WTC11 (cell line): ENCODE data around the gene AKAP13. TPM values are rescaled to one million over a fixed set of nuclear protein-coding genes. Genes with fewer than 3 reads are reported as not detected.

Source experiments
- ATAC-seq: fragments of 200-7000 bp; cut with Tn5 transposase; 2 replicates; pipeline ENCODE4 v1.10.0; 2021; ENCODE audit warnings: mild to moderate bottlenecking, moderate library complexity
- CTCF ChIA-PET: fragments of 300-600 bp; sonication (Branson Sonifier 250); formaldehyde crosslinking; loops from one replicate; lab custom pipeline; 2021; ENCODE audit warnings: antibody characterized with exemption; lab: Charles Lee
- POLR2A ChIA-PET: fragments of 350-600 bp; sonication (Branson Sonifier 250); formaldehyde crosslinking; loops from one replicate; lab custom pipeline; 2021; ENCODE audit warnings: antibody characterized with exemption; lab: Charles Lee
- DNase-seq: peaks from one replicate; pipeline ENCODE4 v3.0.0; 2021; ENCODE audit warnings: low spot score
- H3K27ac Mint-ChIP-seq: 2 replicates; pipeline ENCODE4 v1.8.0; 2021; ENCODE audit warnings: mixed read lengths
- H3K27me3 Mint-ChIP-seq: 2 replicates; pipeline ENCODE4 v1.8.0; 2021; ENCODE audit warnings: low read depth, mild to moderate bottlenecking, moderate library complexity, mixed read lengths
- H3K36me3 Mint-ChIP-seq: 2 replicates; pipeline ENCODE4 v1.8.0; 2021; ENCODE audit warnings: mixed read lengths
- H3K4me1 Mint-ChIP-seq: 2 replicates; pipeline ENCODE4 v1.8.0; 2022; ENCODE audit warnings: mixed read lengths
- H3K4me3 Mint-ChIP-seq: 2 replicates; pipeline ENCODE4 v1.8.0; 2021; ENCODE audit warnings: mild to moderate bottlenecking, moderate library complexity, mixed read lengths
- H3K9me3 Mint-ChIP-seq: 2 replicates; pipeline ENCODE4 v1.8.0; 2021; ENCODE audit warnings: mixed read lengths
- CREB1 ChIP-seq: sonication (generic); formaldehyde crosslinking; IDR thresholded peaks from 2 replicates; pipeline ENCODE4 v1.8.0; 2023; ENCODE audit warnings: mild to moderate bottlenecking, missing genetic modification reagents
- CREM ChIP-seq: sonication (generic); formaldehyde crosslinking; IDR thresholded peaks from 2 replicates; pipeline ENCODE4 v1.8.1; 2022; ENCODE audit warnings: mild to moderate bottlenecking, missing genetic modification reagents, moderate library complexity
- ELF4 ChIP-seq: sonication (generic); formaldehyde crosslinking; IDR thresholded peaks from 2 replicates; pipeline ENCODE4 v1.8.1; 2022; ENCODE audit warnings: low read depth, mild to moderate bottlenecking, moderate library complexity, missing genetic modification reagents
- GRHL2 ChIP-seq: fragments of 250-450 bp; sonication (Bioruptor Pico); IDR thresholded peaks from 2 replicates; pipeline ENCODE4 v1.8.0; 2022; ENCODE audit warnings: mild to moderate bottlenecking, moderate library complexity; ENCODE audit not compliant: insufficient replicate concordance, severe bottlenecking
- GTF2I ChIP-seq: fragments of 250-450 bp; sonication (Bioruptor Pico); conservative IDR thresholded peaks from 2 replicates; pipeline ENCODE4 v1.4.0; 2021; ENCODE audit warnings: mild to moderate bottlenecking
- HMGA2 ChIP-seq: fragments of 250-450 bp; sonication (Bioruptor Pico); IDR thresholded peaks from 2 replicates; pipeline ENCODE4 v1.4.0; 2021; ENCODE audit warnings: mild to moderate bottlenecking, moderate library complexity
- IRF2 ChIP-seq: sonication (generic); formaldehyde crosslinking; IDR thresholded peaks from 2 replicates; pipeline ENCODE4 v1.8.0; 2022; ENCODE audit warnings: low read depth, missing genetic modification reagents, borderline replicate concordance
- JUN ChIP-seq: sonication (generic); formaldehyde crosslinking; IDR thresholded peaks from 2 replicates; pipeline ENCODE4 v1.8.0; 2023; ENCODE audit warnings: mild to moderate bottlenecking, missing genetic modification reagents
- NFYB ChIP-seq: sonication (generic); formaldehyde crosslinking; conservative IDR thresholded peaks from 2 replicates; pipeline ENCODE4 v1.8.0; 2022; ENCODE audit warnings: low read depth, missing genetic modification reagents
- NR1H2 ChIP-seq: sonication (generic); formaldehyde crosslinking; IDR thresholded peaks from 2 replicates; pipeline ENCODE4 v1.9.0; 2021; ENCODE audit warnings: mild to moderate bottlenecking, moderate library complexity, missing genetic modification reagents
- NR2C2 ChIP-seq: sonication (generic); formaldehyde crosslinking; IDR thresholded peaks from 2 replicates; pipeline ENCODE4 v1.8.0; 2022; ENCODE audit warnings: mild to moderate bottlenecking, missing genetic modification reagents
- RELA ChIP-seq: sonication (generic); formaldehyde crosslinking; IDR thresholded peaks from 2 replicates; pipeline ENCODE4 v1.8.1; 2022; ENCODE audit warnings: missing genetic modification reagents, mild to moderate bottlenecking, borderline replicate concordance
- RORB ChIP-seq: fragments of 250-450 bp; sonication (Bioruptor Pico); IDR thresholded peaks from 2 replicates; pipeline ENCODE4 v1.9.0; 2021; ENCODE audit warnings: mild to moderate bottlenecking
- TCF7 ChIP-seq: sonication (generic); formaldehyde crosslinking; IDR thresholded peaks from 2 replicates; pipeline ENCODE4 v1.8.0; 2022; ENCODE audit warnings: mild to moderate bottlenecking, low read depth, missing genetic modification reagents, moderate library complexity
- TP53 ChIP-seq: sonication (generic); formaldehyde crosslinking; IDR thresholded peaks from 2 replicates; pipeline ENCODE4 v1.8.1; 2023; ENCODE audit warnings: mild to moderate bottlenecking, missing genetic modification reagents
- ZBTB21 ChIP-seq: sonication (generic); formaldehyde crosslinking; IDR thresholded peaks from 2 replicates; pipeline ENCODE4 v1.8.1; 2023; ENCODE audit warnings: mild to moderate bottlenecking, missing genetic modification reagents, borderline replicate concordance
- ZNF121 ChIP-seq: sonication (generic); formaldehyde crosslinking; IDR thresholded peaks from 2 replicates; pipeline ENCODE4 v1.8.0; 2023; ENCODE audit warnings: missing genetic modification reagents
- ZNF219 ChIP-seq: sonication (generic); formaldehyde crosslinking; IDR thresholded peaks from 2 replicates; pipeline ENCODE4 v1.8.0; 2023; ENCODE audit warnings: missing genetic modification reagents, mild to moderate bottlenecking, borderline replicate concordance
- ZNF317 ChIP-seq: sonication (generic); formaldehyde crosslinking; IDR thresholded peaks from 2 replicates; pipeline ENCODE4 v1.8.1; 2023; ENCODE audit warnings: low read depth, mild to moderate bottlenecking, moderate library complexity, missing genetic modification reagents, borderline replicate concordance
- total RNA-seq: library from RNA; stranded (reverse); gene quantifications from 3 replicates; pipeline ENCODE4 v1.2.3, GENCODE V29; 2021
- TF ChIP-seq, protein P1 (sequence below): fragments of 250-450 bp; sonication (Bioruptor Pico); IDR thresholded peaks from 2 replicates; pipeline ENCODE4 v1.9.0; 2021; ENCODE audit warnings: mild to moderate bottlenecking
- TF ChIP-seq, protein P2 (sequence below): fragments of 250-450 bp; sonication (Bioruptor Pico); conservative IDR thresholded peaks from 2 replicates; pipeline ENCODE4 v1.9.0; 2021; ENCODE audit warnings: mild to moderate bottlenecking
- TF ChIP-seq, protein P3 (sequence below): fragments of 250-450 bp; sonication (Bioruptor Pico); IDR thresholded peaks from 2 replicates; pipeline ENCODE4 v1.8.0; 2021; ENCODE audit warnings: mild to moderate bottlenecking
- TF ChIP-seq, protein P4 (sequence below): sonication (generic); formaldehyde crosslinking; IDR thresholded peaks from 2 replicates; pipeline ENCODE4 v1.8.0; 2022; ENCODE audit warnings: mild to moderate bottlenecking, missing genetic modification reagents
- TF ChIP-seq, protein P5 (sequence below): fragments of 250-450 bp; sonication (Bioruptor Pico); IDR thresholded peaks from 2 replicates; pipeline ENCODE4 v1.9.0; 2021; ENCODE audit warnings: mild to moderate bottlenecking
- TF ChIP-seq, protein P6 (sequence below): sonication (generic); formaldehyde crosslinking; IDR thresholded peaks from 2 replicates; pipeline ENCODE4 v1.8.0; 2022; ENCODE audit warnings: mild to moderate bottlenecking, missing genetic modification reagents

AKAP13 gene
- total RNA-seq, 1 experiment from 2014 or later = 50.3 TPM

DNA sequence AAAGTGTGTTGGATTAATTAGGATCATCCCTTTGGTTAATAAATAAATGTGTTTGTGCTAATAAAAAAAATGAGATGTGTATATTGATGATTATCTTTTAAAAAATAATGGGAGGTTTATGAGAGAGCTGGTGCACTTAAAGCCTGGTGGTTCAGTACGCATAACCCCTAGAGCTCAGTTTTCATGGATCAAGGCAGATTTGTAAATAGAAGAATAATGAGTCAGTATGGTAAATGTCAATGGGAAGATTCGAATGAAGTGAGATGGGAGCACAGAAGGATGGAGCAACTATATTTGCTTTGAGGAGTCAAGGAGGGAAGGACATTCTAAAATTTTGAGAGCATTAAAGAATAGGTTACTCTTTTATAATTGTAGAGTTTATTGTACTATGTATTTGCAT is 35.4 kb downstream of the AKAP13 start:
- TF ChIP-seq TP53 (CRISPR knock-in tag) = no peak
- TF ChIP-seq CREB1 (CRISPR knock-in tag) = no peak
- TF ChIP-seq, protein P1, sequence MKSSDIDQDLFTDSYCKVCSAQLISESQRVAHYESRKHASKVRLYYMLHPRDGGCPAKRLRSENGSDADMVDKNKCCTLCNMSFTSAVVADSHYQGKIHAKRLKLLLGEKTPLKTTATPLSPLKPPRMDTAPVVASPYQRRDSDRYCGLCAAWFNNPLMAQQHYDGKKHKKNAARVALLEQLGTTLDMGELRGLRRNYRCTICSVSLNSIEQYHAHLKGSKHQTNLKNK = no peak
- TF ChIP-seq, protein P2, sequence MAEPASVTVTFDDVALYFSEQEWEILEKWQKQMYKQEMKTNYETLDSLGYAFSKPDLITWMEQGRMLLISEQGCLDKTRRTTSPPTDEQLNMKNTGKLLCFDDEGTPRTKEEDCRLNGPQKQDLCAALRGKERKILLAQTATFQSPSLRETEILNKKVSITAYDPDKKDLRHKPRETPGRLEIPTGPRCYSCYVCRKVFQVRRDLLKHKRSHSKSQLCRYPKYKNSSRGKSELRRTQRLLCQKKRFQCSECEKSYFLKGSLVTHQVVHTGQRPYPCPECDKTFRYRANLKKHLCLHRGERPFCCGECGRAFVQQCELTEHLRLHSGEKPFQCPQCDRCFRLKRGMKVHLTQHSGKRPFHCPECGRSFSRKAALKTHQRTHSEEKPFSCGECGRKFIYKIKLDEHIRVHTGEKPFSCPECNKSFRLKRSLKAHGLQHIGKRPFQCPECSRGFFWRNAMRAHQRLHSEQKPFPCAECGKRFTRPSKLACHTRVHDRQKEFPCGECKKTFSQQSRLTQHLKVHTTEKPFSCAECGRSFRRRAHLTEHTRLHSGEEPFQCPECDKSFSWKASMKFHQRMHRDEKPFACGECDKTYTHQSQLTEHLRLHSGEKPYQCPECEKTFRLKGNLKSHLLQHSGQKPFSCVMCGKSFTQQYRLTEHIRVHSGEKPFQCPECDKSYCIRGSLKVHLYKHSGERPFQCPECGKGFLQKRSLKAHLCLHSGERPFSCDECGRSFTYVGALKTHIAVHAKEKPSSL (CRISPR knock-in tag) = no peak
- TF ChIP-seq, protein P3, sequence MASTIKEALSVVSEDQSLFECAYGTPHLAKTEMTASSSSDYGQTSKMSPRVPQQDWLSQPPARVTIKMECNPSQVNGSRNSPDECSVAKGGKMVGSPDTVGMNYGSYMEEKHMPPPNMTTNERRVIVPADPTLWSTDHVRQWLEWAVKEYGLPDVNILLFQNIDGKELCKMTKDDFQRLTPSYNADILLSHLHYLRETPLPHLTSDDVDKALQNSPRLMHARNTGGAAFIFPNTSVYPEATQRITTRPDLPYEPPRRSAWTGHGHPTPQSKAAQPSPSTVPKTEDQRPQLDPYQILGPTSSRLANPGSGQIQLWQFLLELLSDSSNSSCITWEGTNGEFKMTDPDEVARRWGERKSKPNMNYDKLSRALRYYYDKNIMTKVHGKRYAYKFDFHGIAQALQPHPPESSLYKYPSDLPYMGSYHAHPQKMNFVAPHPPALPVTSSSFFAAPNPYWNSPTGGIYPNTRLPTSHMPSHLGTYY = no peak
- no peak for TF ChIP-seq ZBTB21 (CRISPR knock-in tag)
- no peak for TF ChIP-seq JUN
- no peak for TF ChIP-seq RELA (CRISPR knock-in tag)
- no peak for TF ChIP-seq CREM
- no peak for TF ChIP-seq ZNF317 (CRISPR knock-in tag)
- TF ChIP-seq, protein P4, sequence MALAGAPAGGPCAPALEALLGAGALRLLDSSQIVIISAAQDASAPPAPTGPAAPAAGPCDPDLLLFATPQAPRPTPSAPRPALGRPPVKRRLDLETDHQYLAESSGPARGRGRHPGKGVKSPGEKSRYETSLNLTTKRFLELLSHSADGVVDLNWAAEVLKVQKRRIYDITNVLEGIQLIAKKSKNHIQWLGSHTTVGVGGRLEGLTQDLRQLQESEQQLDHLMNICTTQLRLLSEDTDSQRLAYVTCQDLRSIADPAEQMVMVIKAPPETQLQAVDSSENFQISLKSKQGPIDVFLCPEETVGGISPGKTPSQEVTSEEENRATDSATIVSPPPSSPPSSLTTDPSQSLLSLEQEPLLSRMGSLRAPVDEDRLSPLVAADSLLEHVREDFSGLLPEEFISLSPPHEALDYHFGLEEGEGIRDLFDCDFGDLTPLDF = no peak
- TF ChIP-seq GRHL2 (CRISPR knock-in tag) = no peak
- TF ChIP-seq NR2C2 (CRISPR knock-in tag) = no peak
- TF ChIP-seq, protein P5, sequence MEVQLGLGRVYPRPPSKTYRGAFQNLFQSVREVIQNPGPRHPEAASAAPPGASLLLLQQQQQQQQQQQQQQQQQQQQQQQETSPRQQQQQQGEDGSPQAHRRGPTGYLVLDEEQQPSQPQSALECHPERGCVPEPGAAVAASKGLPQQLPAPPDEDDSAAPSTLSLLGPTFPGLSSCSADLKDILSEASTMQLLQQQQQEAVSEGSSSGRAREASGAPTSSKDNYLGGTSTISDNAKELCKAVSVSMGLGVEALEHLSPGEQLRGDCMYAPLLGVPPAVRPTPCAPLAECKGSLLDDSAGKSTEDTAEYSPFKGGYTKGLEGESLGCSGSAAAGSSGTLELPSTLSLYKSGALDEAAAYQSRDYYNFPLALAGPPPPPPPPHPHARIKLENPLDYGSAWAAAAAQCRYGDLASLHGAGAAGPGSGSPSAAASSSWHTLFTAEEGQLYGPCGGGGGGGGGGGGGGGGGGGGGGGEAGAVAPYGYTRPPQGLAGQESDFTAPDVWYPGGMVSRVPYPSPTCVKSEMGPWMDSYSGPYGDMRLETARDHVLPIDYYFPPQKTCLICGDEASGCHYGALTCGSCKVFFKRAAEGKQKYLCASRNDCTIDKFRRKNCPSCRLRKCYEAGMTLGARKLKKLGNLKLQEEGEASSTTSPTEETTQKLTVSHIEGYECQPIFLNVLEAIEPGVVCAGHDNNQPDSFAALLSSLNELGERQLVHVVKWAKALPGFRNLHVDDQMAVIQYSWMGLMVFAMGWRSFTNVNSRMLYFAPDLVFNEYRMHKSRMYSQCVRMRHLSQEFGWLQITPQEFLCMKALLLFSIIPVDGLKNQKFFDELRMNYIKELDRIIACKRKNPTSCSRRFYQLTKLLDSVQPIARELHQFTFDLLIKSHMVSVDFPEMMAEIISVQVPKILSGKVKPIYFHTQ (CRISPR knock-in tag) = no peak
- TF ChIP-seq ELF4 = no peak
- TF ChIP-seq ZNF219 (CRISPR knock-in tag) = no peak
- no peak for TF ChIP-seq GTF2I (CRISPR knock-in tag)
- no peak for TF ChIP-seq NFYB (CRISPR knock-in tag)
- H3K9me3 Mint-ChIP-seq = peaks cover 5% of the 10 kb centered on the region; the same call in 1 of the 2 replicates
- CTCF ChIA-PET = interaction anchor here (1.1 kb wide), 1 partner anchor 13 kb away, joined by 3 read pairs; no protein-coding TSS in a partner anchor
- ATAC-seq (no peak), DNase-seq (no peak)
- H3K4me1 Mint-ChIP-seq = peaks cover 36% of the 10 kb centered on the region
- no peak overlapping the region for H3K4me3 Mint-ChIP-seq
- no peak overlapping the region for H3K27ac Mint-ChIP-seq
- H3K27me3 Mint-ChIP-seq = no peaks in the 10 kb centered on the region
- POLR2A ChIA-PET = no interaction called here
- H3K36me3 Mint-ChIP-seq = no peaks in the 10 kb centered on the region

DNA sequence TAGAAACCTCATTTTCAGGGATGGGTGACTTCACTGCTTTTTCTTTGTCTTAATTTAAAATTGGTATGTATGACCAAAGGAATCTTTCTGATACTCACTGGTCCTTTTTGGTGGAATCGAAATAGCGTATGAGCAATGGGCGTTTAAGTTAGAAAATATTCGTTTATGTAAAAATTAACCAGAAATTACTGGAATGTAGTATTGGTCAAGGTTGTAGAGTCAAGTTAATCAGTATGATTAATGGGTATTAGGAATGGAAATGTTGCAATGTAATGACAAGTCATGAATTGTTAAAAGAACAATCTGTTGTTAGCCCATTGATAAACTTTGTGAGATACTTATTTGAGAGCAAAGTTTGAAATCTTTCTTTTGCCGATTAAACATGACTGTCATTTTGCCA is 36.9 kb downstream of the AKAP13 start:
- H3K9me3 Mint-ChIP-seq = peaks cover 5% of the 10 kb centered on the region; the same call in 1 of the 2 replicates
- peaks cover 42% of the 10 kb centered on the region for H3K4me1 Mint-ChIP-seq
- CTCF ChIA-PET = interaction anchor here (1.0 kb wide), 1 partner anchor 13 kb away, joined by 3 read pairs; no protein-coding TSS in a partner anchor
- POLR2A ChIA-PET = no interaction called here
- H3K27ac Mint-ChIP-seq = no peak overlapping the region
- TF ChIP-seq, protein P6, sequence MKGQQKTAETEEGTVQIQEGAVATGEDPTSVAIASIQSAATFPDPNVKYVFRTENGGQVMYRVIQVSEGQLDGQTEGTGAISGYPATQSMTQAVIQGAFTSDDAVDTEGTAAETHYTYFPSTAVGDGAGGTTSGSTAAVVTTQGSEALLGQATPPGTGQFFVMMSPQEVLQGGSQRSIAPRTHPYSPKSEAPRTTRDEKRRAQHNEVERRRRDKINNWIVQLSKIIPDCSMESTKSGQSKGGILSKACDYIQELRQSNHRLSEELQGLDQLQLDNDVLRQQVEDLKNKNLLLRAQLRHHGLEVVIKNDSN = no peak
- no peak for TF ChIP-seq TCF7 (CRISPR knock-in tag)
- TF ChIP-seq HMGA2 = no peak
- TF ChIP-seq NR1H2 = no peak
- TF ChIP-seq NFYB (CRISPR knock-in tag) = no peak
- TF ChIP-seq RORB (CRISPR knock-in tag) = no peak
- TF ChIP-seq ZNF121 (CRISPR knock-in tag) = no peak
- TF ChIP-seq IRF2 (CRISPR knock-in tag) = no peak
- no peak for TF ChIP-seq NR2C2 (CRISPR knock-in tag)
- TF ChIP-seq, all 79 proteins: peak for 0
- DNase-seq (no peak), ATAC-seq (no peak)
- H3K4me3 Mint-ChIP-seq = no peak overlapping the region
- no peaks in the 10 kb centered on the region for H3K27me3 Mint-ChIP-seq
- no peaks in the 10 kb centered on the region for H3K36me3 Mint-ChIP-seq
